RWPE1 (cell line): ENCODE data around the gene SERTAD4.

Experiments
- CTCF ChIA-PET: fragments of 350-600 bp; sonication (Branson Sonifier 250); formaldehyde crosslinking; extraction: SDS; loops from one replicate; lab custom pipeline; 2021; lab: Yijun Ruan, JAX
- POLR2A ChIA-PET: fragments of 400-600 bp; formaldehyde crosslinking; extraction: SDS; loops from one replicate; lab custom pipeline; 2020; ENCODE audit warnings: antibody characterized with exemption; ENCODE audit not compliant: low non-redundant PET; lab: Yijun Ruan, JAX
- DNase-seq: peaks from one replicate; pipeline ENCODE4 v3.0.0; 2012; ENCODE audit warnings: low spot score
- H3K27ac ChIP-seq: fragments of 450-650 bp; 2 replicates; pipeline ENCODE4 v1.5.1; 2017
- TF ChIP-seq, protein P1 (sequence below): fragments of 450-650 bp; conservative IDR thresholded peaks from 2 replicates; pipeline ENCODE4 v1.5.1; 2017; ENCODE audit warnings: low read depth, mild to moderate bottlenecking

Gene SERTAD4

DNA sequence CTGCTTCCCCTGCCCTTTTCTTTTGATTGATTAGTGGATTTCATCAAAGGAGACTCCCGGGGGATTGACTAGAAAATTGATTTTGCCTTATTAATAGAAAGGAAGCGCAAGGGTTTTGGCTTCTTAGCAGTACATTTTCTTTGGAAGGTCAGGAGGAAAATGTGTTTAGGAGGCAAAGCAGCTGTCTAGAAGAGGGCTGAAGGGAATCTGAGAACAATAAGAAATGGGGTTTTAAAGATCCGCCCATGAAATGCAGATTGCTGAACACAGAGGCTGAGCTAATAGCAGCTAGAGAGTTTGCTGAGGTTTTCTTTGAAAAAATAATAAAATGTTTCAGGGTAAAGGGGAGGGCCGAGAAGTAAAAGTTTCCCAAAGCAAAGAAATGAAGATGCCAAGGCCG lies 4.9 kb downstream of the SERTAD4 start:
- no peak for DNase-seq
- CTCF ChIA-PET = no interaction called here

DNA sequence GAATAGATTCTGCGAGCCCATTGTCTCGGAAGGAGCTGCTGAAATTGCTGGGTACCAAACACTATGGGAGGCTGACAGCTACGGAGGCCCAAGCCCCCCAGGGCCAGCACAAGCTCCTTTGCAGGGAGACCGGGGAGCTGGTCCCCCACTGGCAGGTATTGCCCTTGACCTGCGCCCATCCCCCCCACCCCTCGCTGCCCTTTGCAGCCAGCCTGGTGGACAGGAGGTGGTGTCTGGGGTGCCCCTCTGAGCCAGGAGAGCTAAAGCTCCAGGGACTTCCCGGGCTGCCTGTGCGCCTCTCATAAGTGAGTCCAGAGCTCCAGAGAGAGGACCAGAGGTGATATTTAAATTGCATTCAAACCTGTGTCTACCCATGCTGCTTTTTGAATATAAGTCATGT lies 5.4 kb downstream of the SERTAD4 start:
- POLR2A ChIA-PET = no interaction called here
- TF ChIP-seq, protein P1, sequence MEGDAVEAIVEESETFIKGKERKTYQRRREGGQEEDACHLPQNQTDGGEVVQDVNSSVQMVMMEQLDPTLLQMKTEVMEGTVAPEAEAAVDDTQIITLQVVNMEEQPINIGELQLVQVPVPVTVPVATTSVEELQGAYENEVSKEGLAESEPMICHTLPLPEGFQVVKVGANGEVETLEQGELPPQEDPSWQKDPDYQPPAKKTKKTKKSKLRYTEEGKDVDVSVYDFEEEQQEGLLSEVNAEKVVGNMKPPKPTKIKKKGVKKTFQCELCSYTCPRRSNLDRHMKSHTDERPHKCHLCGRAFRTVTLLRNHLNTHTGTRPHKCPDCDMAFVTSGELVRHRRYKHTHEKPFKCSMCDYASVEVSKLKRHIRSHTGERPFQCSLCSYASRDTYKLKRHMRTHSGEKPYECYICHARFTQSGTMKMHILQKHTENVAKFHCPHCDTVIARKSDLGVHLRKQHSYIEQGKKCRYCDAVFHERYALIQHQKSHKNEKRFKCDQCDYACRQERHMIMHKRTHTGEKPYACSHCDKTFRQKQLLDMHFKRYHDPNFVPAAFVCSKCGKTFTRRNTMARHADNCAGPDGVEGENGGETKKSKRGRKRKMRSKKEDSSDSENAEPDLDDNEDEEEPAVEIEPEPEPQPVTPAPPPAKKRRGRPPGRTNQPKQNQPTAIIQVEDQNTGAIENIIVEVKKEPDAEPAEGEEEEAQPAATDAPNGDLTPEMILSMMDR = no peak

More for the DNA sequence above, 4.9 kb downstream of the SERTAD4 start:
- H3K27ac ChIP-seq = peak overlapping the region; percentile 59; the same call in 1 of the 2 replicates
- TF ChIP-seq, protein P1 = no peak
- POLR2A ChIA-PET = no interaction called here

DNA sequence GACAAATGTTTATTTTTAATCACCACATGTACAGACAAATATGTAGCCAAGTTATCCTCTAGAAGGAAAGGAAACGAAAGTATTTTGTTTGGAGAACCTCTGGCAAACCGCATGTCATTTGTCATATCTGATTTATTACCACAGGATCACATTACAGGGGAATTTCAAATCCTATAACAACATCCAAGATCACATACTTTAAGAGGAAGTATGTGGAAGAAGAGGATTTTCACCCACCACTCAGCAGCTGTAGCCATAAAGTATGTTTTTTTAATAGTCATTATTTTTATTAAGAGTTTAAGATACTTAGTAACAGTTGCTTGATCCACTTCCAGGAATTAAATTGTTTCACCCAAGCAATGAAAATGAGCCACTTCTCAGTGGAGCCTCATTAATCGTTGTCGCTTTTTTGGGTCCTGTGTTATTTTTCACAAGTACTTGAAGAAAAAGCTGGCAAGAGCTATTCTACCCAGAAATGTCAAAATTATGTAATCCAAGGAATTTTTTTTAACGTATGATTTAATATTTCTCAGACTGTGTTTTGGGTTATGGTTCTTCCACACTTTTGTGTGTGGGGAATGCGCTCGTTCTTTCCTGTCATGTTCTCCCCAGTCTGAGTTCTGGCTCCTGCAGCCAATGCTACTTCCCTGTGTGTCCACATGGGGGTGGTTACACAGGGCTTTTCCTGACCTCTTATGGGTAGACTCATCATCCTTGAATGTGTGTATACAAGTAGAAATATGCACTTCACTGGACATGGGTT lies 6.9 kb downstream of the SERTAD4 start:
- DNase-seq = peak; percentile 67
- POLR2A ChIA-PET = no interaction called here

More for the DNA sequence above, 5.4 kb downstream of the SERTAD4 start:
- no peak overlapping the region for H3K27ac ChIP-seq
- DNase-seq = no peak
- CTCF ChIA-PET = interaction anchor here (0.6 to 0.7 kb wide), 2 partner anchors 151 to 651 kb away, joined by 3 read pairs; no protein-coding TSS in a partner anchor

DNA sequence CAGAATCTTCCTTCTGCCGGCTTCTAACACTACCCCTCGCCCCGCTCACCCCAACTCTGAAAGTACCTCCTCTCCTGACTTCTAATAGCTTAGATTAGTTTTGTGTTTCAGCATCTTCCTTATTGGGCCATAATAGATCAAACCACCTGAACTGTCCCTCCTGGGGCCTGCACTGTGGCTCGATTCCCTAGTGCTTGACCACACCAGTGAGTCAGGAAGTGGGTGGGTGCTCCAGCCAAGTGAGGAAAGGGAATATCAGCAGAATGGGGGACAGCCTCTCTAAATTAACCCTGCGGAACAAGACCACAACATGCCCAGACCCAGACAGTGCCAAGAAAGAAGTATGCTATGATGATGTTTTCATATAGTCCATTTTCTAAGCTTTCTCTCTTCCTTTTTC lies 8.5 kb downstream of the SERTAD4 start:
- DNase-seq = no peak
- ChIA-PET CTCF (interaction anchor here (1.1 kb wide), 1 partner anchor 12 kb away, joined by 3 read pairs; no protein-coding TSS in a partner anchor), POLR2A (no interaction called here)
- H3K27ac ChIP-seq = no peak overlapping the region
- TF ChIP-seq, protein P1 = no peak

More for the DNA sequence above, 6.9 kb downstream of the SERTAD4 start:
- CTCF ChIA-PET = interaction anchor here (0.6 kb wide), 4 partner anchors 11 to 63 kb away, joined by 3 to 11 read pairs (median 3); no protein-coding TSS in a partner anchor
- no peak overlapping the region for H3K27ac ChIP-seq
- TF ChIP-seq, protein P1 = peak; percentile 12; the same call in 1 of the 2 replicates

DNA sequence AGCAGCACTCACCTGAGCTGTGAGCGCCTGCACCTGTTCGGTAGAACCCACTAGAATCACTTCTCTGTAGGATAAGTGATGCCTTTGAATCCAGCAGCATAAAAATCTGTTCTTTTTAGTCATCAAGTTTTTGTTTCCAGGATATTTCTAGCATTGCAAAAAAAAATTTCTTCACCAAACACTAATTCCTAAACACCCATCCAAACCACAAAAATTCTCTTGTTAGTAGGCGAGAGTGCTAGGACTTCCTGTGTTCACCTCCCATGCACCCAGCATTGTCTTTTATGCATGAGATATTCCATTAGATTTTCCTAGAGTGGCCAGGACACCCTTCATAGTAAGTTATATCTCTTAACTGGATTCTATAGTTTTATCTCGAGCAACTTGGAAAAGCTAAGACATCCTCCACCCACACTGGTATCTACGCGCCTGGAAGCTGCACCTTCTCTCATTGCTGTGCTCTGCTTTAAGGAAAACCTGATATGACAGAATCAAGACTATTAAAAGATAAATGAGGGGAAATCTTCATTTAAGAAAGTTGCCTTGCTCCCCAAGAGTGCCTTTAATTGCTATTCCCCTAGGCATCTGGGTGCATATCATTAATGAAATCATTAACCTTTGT lies 12.3 kb downstream of the SERTAD4 start:
- DNase-seq = no peak
- H3K27ac ChIP-seq = no peak overlapping the region
- TF ChIP-seq, protein P1 = no peak
- POLR2A ChIA-PET = no interaction called here
- CTCF ChIA-PET = interaction anchor here (0.5 kb wide), 1 partner anchor 756 kb away, joined by 4 read pairs; no protein-coding TSS in a partner anchor

DNA sequence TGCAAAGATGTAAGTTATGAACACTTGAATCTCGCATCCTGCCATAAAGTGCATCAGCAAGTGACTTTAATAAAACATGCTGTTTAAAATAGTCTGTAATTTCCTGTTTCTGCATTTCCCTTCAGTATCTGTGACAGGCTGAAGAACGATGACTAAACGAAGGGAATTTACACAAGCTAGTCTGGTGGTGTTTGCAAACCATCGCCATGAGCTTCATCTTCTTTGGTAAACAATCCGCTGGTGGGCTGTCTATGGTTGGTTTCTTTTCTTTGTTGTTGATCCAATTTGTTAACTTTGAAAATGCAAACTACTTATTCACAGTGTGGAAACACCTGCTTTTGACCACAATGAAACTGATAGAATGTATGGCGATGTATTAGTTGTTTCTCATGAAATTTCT lies 13.9 kb downstream of the SERTAD4 start:
- POLR2A ChIA-PET = no interaction called here
- CTCF ChIA-PET = interaction anchor here (0.7 kb wide), 1 partner anchor 188 kb away, joined by 3 read pairs; no protein-coding TSS in a partner anchor
- TF ChIP-seq, protein P1 = no peak
- DNase-seq = no peak
- H3K27ac ChIP-seq = no peak overlapping the region
